OCI-LY7 (cell line): ENCODE results near the gene OR3A2.
"Not testable (repeated sequence)": the region's sequence is repeated elsewhere in the genome, so short reads cannot be mapped to it uniquely, and the experiment has no call there.

ENCODE experiments used
- EZH2phosphoT487 ChIP-seq: fragments of 200-600 bp; sonication (generic); IDR thresholded peaks from 2 replicates; pipeline ENCODE4 v1.6.1; 2018; ENCODE audit warnings: low read depth, borderline replicate concordance, mild to moderate bottlenecking, mixed run types, antibody characterized with exemption, low read length, moderate library complexity, mixed read lengths
- TF ChIP-seq, protein P1 (sequence below): fragments of 200-600 bp; sonication (generic); conservative IDR thresholded peaks from 2 replicates; pipeline ENCODE4 v1.5.1; 2014; ENCODE audit warnings: mild to moderate bottlenecking, antibody characterized with exemption, low read length, moderate library complexity, mixed read lengths

DNA sequence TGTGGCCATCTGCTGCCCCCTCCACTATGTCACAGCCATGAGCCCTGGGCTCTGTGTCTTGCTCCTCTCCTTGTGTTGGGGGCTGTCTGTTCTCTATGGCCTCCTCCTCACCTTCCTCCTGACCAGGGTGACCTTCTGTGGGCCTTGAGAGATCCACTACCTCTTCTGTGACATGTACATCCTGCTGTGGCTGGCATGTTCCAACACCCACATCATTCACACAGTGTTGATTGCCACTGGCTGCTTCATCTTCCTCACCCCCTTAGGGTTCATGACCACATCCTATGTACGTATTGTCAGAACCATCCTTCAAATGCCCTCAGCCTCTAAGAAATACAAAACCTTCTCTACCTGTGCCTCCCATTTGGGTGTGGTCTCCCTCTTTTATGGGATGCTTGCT, 145.1 kb downstream of the OR3A2 start:
- TF ChIP-seq, protein P1, sequence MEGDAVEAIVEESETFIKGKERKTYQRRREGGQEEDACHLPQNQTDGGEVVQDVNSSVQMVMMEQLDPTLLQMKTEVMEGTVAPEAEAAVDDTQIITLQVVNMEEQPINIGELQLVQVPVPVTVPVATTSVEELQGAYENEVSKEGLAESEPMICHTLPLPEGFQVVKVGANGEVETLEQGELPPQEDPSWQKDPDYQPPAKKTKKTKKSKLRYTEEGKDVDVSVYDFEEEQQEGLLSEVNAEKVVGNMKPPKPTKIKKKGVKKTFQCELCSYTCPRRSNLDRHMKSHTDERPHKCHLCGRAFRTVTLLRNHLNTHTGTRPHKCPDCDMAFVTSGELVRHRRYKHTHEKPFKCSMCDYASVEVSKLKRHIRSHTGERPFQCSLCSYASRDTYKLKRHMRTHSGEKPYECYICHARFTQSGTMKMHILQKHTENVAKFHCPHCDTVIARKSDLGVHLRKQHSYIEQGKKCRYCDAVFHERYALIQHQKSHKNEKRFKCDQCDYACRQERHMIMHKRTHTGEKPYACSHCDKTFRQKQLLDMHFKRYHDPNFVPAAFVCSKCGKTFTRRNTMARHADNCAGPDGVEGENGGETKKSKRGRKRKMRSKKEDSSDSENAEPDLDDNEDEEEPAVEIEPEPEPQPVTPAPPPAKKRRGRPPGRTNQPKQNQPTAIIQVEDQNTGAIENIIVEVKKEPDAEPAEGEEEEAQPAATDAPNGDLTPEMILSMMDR = not testable (repeated sequence)
- TF ChIP-seq EZH2phosphoT487 = not testable (repeated sequence)
